GM12878 (cell line): ENCODE results near the gene SBK2. TPM values are rescaled to one million over a fixed set of nuclear protein-coding genes. Genes with fewer than 3 reads are reported as not detected.

Experiments used
- ATAC-seq: fragments of 200-7000 bp; cut with Tn5 transposase; 3 replicates; pipeline ENCODE4 v1.9.1; 2020; ENCODE audit warnings: mild to moderate bottlenecking, moderate library complexity
- BruUV-seq: library from RNA; stranded (reverse); fragments of 400-500 nt; replicated peaks from 2 replicates; lab custom pipeline; 2021; lab: Mats Ljungman, UMichigan
- CTCF ChIA-PET: fragments of 300-600 bp; sonication (Branson Sonifier 250); formaldehyde crosslinking; extraction: SDS; loops from one replicate; lab custom pipeline; 2021; ENCODE audit warnings: inconsistent platforms; lab: Yijun Ruan, JAX
- POLR2A ChIA-PET: fragments of 350-600 bp; formaldehyde crosslinking; extraction: SDS; loops from one replicate; lab custom pipeline; 2021; ENCODE audit warnings: inconsistent platforms; lab: Charles Lee
- RAD21 ChIA-PET: fragments of 300-600 bp; sonication (Branson Sonifier 250); formaldehyde crosslinking; loops from one replicate; lab custom pipeline; 2023; ENCODE audit warnings: antibody characterized with exemption; ENCODE audit not compliant: unreplicated experiment; lab: Charles Lee
- SMC1A ChIA-PET: fragments of 300-600 bp; sonication (Branson Sonifier 250); formaldehyde crosslinking; loops from one replicate; lab custom pipeline; 2023; ENCODE audit not compliant: unreplicated experiment, uncharacterized antibody; lab: Charles Lee
- DNase-seq: peaks from one replicate; pipeline ENCODE4 v3.0.0-alpha.2; 2011; ENCODE audit warnings: low read depth, low spot score
- FAIRE-seq: peaks from 3 replicates; lab custom pipeline; 2011; peaks lifted over from hg19 to GRCh38; lab: Jason Lieb, UNC
- H2AFZ ChIP-seq: 2 replicates; pipeline ENCODE4 v1.6.0; 2011; ENCODE audit warnings: low read depth, low read length, control low read depth; ENCODE audit not compliant: control insufficient read depth
- H3K27ac ChIP-seq: 2 replicates; pipeline ENCODE4 v1.5.1; 2011; ENCODE audit warnings: control low read depth; ENCODE audit not compliant: control insufficient read depth, insufficient read depth
- H3K27me3 ChIP-seq, 2 experiments: replicated peaks in 1 of 2; 2 replicates each; pipeline versions ENCODE4 v1.6.0 to v1.6.1; 2011; ENCODE audit warnings: low read length in 1 of 2; ENCODE audit not compliant: control insufficient read depth in 2 of 2, insufficient read depth in 2 of 2
- H3K36me3 ChIP-seq, 2 experiments: 2 replicates each; pipeline ENCODE4 v1.5.1; 2011; ENCODE audit warnings: low read length in 1 of 2; ENCODE audit not compliant: control insufficient read depth in 2 of 2, insufficient read depth in 2 of 2
- H3K4me1 ChIP-seq: 2 replicates; pipeline ENCODE4 v1.6.1; 2011; ENCODE audit warnings: mild to moderate bottlenecking, low read length, moderate library complexity, mixed read lengths; ENCODE audit not compliant: control insufficient read depth, insufficient read depth
- H3K4me2 ChIP-seq: 2 replicates; pipeline ENCODE4 v1.6.0; 2011; ENCODE audit warnings: control low read depth; ENCODE audit not compliant: control insufficient read depth, insufficient read depth
- H3K4me3 ChIP-seq: fragments of 200-600 bp; sonication (generic); 2 replicates; pipeline ENCODE4 v1.5.1; 2016
- H3K79me2 ChIP-seq: 2 replicates; pipeline ENCODE4 v1.6.0; 2011; ENCODE audit warnings: low read length; ENCODE audit not compliant: control insufficient read depth, insufficient read depth
- H3K9ac ChIP-seq: 2 replicates; pipeline ENCODE4 v1.8.0; 2011; ENCODE audit warnings: low read length, control low read depth, mixed read lengths; ENCODE audit not compliant: control insufficient read depth, insufficient read depth
- H3K9me3 ChIP-seq: replicated peaks from 3 replicates; pipeline ENCODE4 v1.5.1; 2011; ENCODE audit warnings: mild to moderate bottlenecking, low read length; ENCODE audit not compliant: control insufficient read depth, insufficient read depth
- H4K20me1 ChIP-seq: 2 replicates; pipeline ENCODE4 v1.6.0; 2011; ENCODE audit not compliant: control insufficient read depth, insufficient read depth
- BHLHE40 ChIP-seq, 2 experiments: fragments of 450-650 bp in 1 of 2; IDR thresholded peaks; 2 replicates each; pipeline ENCODE4 v1.6.1; 2011 to 2017; ENCODE audit warnings: low read depth in 2 of 2, borderline replicate concordance in 1 of 2, improper control_type of control experiment in 1 of 2, low read length in 1 of 2, mild to moderate bottlenecking in 1 of 2
- CREM ChIP-seq: IDR thresholded peaks from 2 replicates; pipeline ENCODE4 v1.6.1; 2014; ENCODE audit warnings: antibody characterized with exemption, low read depth
- IKZF1 ChIP-seq: fragments of 450-650 bp; conservative IDR thresholded peaks from 2 replicates; pipeline ENCODE4 v1.6.1; 2017; ENCODE audit warnings: antibody characterized with exemption, mild to moderate bottlenecking
- MEF2B ChIP-seq: fragments of 450-650 bp; IDR thresholded peaks from 2 replicates; pipeline ENCODE4 v1.6.1; 2018; ENCODE audit warnings: mild to moderate bottlenecking, moderate library complexity; ENCODE audit not compliant: partially characterized antibody, poor library complexity, severe bottlenecking
- RUNX3 ChIP-seq: IDR thresholded peaks from 2 replicates; pipeline ENCODE4 v1.6.1; 2012; ENCODE audit warnings: low read length, inconsistent platforms
- SMC3 ChIP-seq: IDR thresholded peaks from 2 replicates; pipeline ENCODE4 v1.6.1; 2011; ENCODE audit warnings: low read length, improper control_type of control experiment, borderline replicate concordance
- SP1 ChIP-seq: IDR thresholded peaks from one replicate; pipeline ENCODE4 v1.6.1; 2011; ENCODE audit warnings: low read depth, low read length
- ZBED1 ChIP-seq: IDR thresholded peaks from 2 replicates; pipeline ENCODE4 v1.6.1; 2016; ENCODE audit warnings: borderline replicate concordance
- ZNF207 ChIP-seq: fragments of 450-650 bp; IDR thresholded peaks from 2 replicates; pipeline ENCODE4 v1.6.1; 2014; ENCODE audit warnings: antibody characterized with exemption, mild to moderate bottlenecking, borderline replicate concordance
- WGBS: methylation state at CpG from one replicate; pipeline ENCODE4 v1.1.6; 2016; ENCODE audit warnings: low lambda C conversion rate; ENCODE audit not compliant: insufficient replicate concordance, insufficient coverage; ENCODE audit errors: missing lambda C conversion rate; 5-methylcytosine and 5-hydroxymethylcytosine counted together
- in situ Hi-C: fragments of 300-500 bp; cut with MboI; formaldehyde crosslinking; loops from 9 replicates; pipeline ENCODE4 v1.14.3; 2018; ENCODE audit warnings: mixed read lengths
- intact Hi-C: fragments of 100-400 bp; cut with micrococcal nuclease; formaldehyde crosslinking; loops from one replicate; pipeline ENCODE4 v1.14.2; 2022; ENCODE audit not compliant: unreplicated experiment
- polyA plus RNA-seq, 11 experiments: library from polyadenylated mRNA; depleted of rRNA in 4 of 11; unstranded in 6 of 11; stranded (reverse) in 5 of 11; fragments of >200 nt; fragmentation: Nextera tagmentation in 4 of 11; fragmentation: Illumina TruSeq in 1 of 11; extraction: Ambion mirVana in 4 of 11; extraction: Trizol in 1 of 11; gene quantifications; 1 replicate in 1 of 11; 2 replicates in 10 of 11; pipeline versions ENCODE4 v1.2.1 to v1.2.3, GENCODE V29; 2011 to 2016; ENCODE audit warnings: inconsistent platforms in 2 of 11, missing spikeins in 2 of 11, low read depth in 1 of 11
- total RNA-seq, 4 experiments: library from RNA; depleted of rRNA in 3 of 4; stranded (reverse); fragments of >200 nt in 3 of 4; fragmentation: Illumina TruSeq in 1 of 4; extraction: Trizol in 1 of 4; gene quantifications; 2 replicates each; pipeline versions ENCODE4 v1.2.1 to v1.2.3, GENCODE V29; 2013 to 2021
- TF ChIP-seq, protein P1 (sequence below): fragments of 450-650 bp; formaldehyde crosslinking; IDR thresholded peaks from 2 replicates; pipeline ENCODE4 v1.4.0; 2022; ENCODE audit warnings: mild to moderate bottlenecking, moderate library complexity
- TF ChIP-seq, protein P2 (sequence below): fragments of 450-650 bp; IDR thresholded peaks from 2 replicates; pipeline ENCODE4 v1.6.1; 2014; ENCODE audit warnings: mild to moderate bottlenecking

The SBK2 gene
- total and polyA plus RNA-seq, 10 of the 15 experiments (the other 5 are each of a cell fraction or from before 2014, with no cell fraction given): not detected

DNA sequence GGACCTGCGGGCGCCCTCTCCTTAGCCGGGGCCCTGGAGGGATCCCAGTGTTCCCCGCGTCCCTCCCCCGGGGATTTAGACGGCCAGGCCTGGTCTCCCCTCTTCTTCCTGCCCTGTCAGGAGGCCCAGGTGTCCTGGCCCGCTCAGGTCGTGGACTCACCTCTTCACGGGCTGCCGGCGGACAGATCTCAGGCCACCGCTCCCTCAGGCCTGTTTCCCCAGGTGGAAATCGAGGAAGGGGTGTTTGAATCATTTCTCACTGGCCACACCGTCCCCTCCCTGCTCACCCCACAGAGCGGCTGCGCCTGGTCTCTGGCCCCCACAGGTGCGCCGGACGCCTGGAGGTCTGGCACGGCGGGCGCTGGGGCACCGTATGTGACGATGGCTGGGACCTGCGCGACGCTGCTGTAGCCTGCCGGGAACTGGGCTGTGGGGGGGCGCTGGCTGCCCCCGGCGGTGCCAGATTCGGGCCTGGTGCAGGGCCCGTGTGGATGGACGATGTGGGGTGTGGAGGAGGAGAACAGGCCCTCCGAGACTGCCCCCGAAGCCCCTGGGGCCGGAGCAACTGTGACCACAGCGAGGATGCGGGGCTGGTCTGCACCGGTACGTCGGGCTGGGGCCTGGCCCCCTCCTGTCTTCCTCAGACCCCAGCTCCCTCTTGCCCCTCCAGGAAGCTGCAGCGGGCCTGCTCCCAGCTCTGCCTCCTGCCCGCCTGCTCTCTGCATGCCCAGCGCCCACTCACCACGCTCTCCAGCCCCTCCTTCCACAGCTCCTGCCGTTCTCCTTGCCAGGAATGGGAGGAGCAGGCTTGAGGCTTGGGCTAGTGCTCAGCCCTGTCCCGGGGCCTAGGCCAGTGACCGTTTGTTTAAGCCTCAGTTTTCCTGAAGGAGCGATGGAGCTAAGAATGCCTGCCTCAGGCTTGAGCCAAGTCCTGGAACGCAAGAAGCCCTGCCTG lies 46.2 kb downstream of the SBK2 start:
- RAD21 ChIA-PET: no interaction called here
- no TSS peak for BruUV-seq
- no peak overlapping the region for H3K27ac ChIP-seq
- H3K4me3 ChIP-seq: no peak overlapping the region
- no peak overlapping the region for H3K9ac ChIP-seq
- no peaks in the 10 kb centered on the region for H3K79me2 ChIP-seq
- no peak for TF ChIP-seq CREM
- TF ChIP-seq, protein P1, sequence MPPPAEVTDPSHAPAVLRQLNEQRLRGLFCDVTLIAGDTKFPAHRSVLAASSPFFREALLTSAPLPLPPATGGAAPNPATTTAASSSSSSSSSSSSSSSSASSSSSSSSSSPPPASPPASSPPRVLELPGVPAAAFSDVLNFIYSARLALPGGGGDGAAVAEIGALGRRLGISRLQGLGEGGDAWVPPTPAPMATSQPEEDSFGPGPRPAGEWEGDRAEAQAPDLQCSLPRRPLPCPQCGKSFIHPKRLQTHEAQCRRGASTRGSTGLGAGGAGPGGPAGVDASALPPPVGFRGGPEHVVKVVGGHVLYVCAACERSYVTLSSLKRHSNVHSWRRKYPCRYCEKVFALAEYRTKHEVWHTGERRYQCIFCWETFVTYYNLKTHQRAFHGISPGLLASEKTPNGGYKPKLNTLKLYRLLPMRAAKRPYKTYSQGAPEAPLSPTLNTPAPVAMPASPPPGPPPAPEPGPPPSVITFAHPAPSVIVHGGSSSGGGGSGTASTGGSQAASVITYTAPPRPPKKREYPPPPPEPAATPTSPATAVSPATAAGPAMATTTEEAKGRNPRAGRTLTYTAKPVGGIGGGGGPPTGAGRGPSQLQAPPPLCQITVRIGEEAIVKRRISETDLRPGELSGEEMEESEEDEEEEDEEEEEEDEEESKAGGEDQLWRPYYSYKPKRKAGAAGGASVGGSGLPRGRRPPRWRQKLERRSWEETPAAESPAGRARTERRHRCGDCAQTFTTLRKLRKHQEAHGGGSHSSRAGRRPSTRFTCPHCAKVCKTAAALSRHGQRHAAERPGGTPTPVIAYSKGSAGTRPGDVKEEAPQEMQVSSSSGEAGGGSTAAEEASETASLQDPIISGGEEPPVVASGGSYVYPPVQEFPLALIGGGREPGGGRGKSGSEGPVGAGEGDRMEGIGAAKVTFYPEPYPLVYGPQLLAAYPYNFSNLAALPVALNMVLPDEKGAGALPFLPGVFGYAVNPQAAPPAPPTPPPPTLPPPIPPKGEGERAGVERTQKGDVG (CRISPR knock-in tag): no peak
- TF ChIP-seq ZBED1: no peak
- TF ChIP-seq, protein P2, sequence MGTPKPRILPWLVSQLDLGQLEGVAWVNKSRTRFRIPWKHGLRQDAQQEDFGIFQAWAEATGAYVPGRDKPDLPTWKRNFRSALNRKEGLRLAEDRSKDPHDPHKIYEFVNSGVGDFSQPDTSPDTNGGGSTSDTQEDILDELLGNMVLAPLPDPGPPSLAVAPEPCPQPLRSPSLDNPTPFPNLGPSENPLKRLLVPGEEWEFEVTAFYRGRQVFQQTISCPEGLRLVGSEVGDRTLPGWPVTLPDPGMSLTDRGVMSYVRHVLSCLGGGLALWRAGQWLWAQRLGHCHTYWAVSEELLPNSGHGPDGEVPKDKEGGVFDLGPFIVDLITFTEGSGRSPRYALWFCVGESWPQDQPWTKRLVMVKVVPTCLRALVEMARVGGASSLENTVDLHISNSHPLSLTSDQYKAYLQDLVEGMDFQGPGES: no peak
- TF ChIP-seq RUNX3: no peak
- TF ChIP-seq IKZF1: no peak
- TF ChIP-seq SMC3: no peak
- no peak for TF ChIP-seq MEF2B
- TF ChIP-seq ZNF207: no peak
- no peak for TF ChIP-seq BHLHE40 (IDR thresholded peaks at IDR 0.05; ENCODE audit: borderline replicate concordance in 1 of 2, low read depth in 2 of 2, low read length in 1 of 2)
- no peak for TF ChIP-seq SP1
- DNase-seq (no peak), ATAC-seq (no peak), FAIRE-seq (no peak)
- no peak overlapping the region for H3K4me2 ChIP-seq
- CTCF ChIA-PET: interaction anchor here (2.5 kb wide), 1 partner anchor 13 kb away, joined by 9 read pairs; no protein-coding TSS in a partner anchor
- no peaks in the 10 kb centered on the region; a peak in 1 of 4 replicates for H3K27me3 ChIP-seq
- intact Hi-C loops: no loop called here
- no peaks in the 10 kb centered on the region for H4K20me1 ChIP-seq
- POLR2A ChIA-PET: interaction anchor here (1.1 kb wide), 1 partner anchor 8 kb away, joined by 3 read pairs; no protein-coding TSS in a partner anchor
- SMC1A ChIA-PET: no interaction called here
- no peaks in the 10 kb centered on the region for H3K36me3 ChIP-seq
- in situ Hi-C loops: no loop called here
- 51% methylated on average over 50 of the region's 52 CpGs for WGBS
- no peak overlapping the region for H2AFZ ChIP-seq
- H3K9me3 ChIP-seq: no peaks in the 10 kb centered on the region
- H3K4me1 ChIP-seq: no peaks in the 10 kb centered on the region; the same call in 1 of the 2 replicates
